Anterior cingulate cortex (tissue), 58 donors: ENCODE measurements around the gene MSH5.
A peak's percentile ranks its signal among the peaks of the same experiment; 100 is the strongest.

Source experiments
- DNase-seq, 58 donors: peaks; one replicate each; lab custom pipeline; 2025; lab: John Stamatoyannopoulos, UW

Gene MSH5

GRCh38 chr6:31749301-31750036, 9.7 kb downstream of the MSH5 start:
- no peak for DNase-seq

- no peak for DNase-seq
Measured at GRCh38 chr6:31750411-31751022, 10.7 kb downstream of the MSH5 start.

- DNase-seq, result no peak
Measured at GRCh38 chr6:31752739-31753319, 13.0 kb downstream of the MSH5 start.

- DNase-seq, result no peak
Measured at GRCh38 chr6:31758281-31758680, 18.5 kb downstream of the MSH5 start.

- DNase-seq, result no peak
Measured at GRCh38 chr6:31760790-31761189, 21.0 kb downstream of the MSH5 start.

GRCh38 chr6:31761343-31761742, 21.5 kb downstream of the MSH5 start:
- DNase-seq, result no peak

GRCh38 chr6:31762356-31762755, 22.6 kb downstream of the MSH5 start, which contains the start of gene SAPCD1:
TSS of gene SAPCD1 (plus strand) at chr6:31762656. CDS start at chr6:31763055, 399 bp downstream.
- DNase-seq, result no peak

- no peak for DNase-seq
Measured at GRCh38 chr6:31762878-31763618, 23.2 kb downstream of the MSH5 start.

GRCh38 chr6:31763619-31763940, 23.8 kb downstream of the MSH5 start:
- peak in 7 of 58 donors; percentile 5 to 50 (median 18) for DNase-seq

GRCh38 chr6:31764198-31764597, 24.4 kb downstream of the MSH5 start:
- no peak for DNase-seq

- no peak for DNase-seq
Measured at GRCh38 chr6:31765559-31765909, 25.7 kb downstream of the MSH5 start.

- DNase-seq, result no peak
Measured at GRCh38 chr6:31765910-31766794, 26.3 kb downstream of the MSH5 start.

GRCh38 chr6:31767096-31767645, 27.4 kb downstream of the MSH5 start:
- no peak for DNase-seq

- no peak for DNase-seq
Measured at GRCh38 chr6:31768363-31769257, 28.8 kb downstream of the MSH5 start.

- DNase-seq, result peak in 4 of 58 donors; percentile 8 to 13 (median 12)
Measured at GRCh38 chr6:31769684-31770371, 30.0 kb downstream of the MSH5 start.

- no peak for DNase-seq
Measured at GRCh38 chr6:31770860-31771259, 31.1 kb downstream of the MSH5 start.

GRCh38 chr6:31771992-31772358, 32.2 kb downstream of the MSH5 start:
- DNase-seq, result no peak

GRCh38 chr6:31775184-31775583, 35.4 kb downstream of the MSH5 start:
- no peak for DNase-seq
